ENCODE data around the gene RAB29.
"Not testable (repeated sequence)": the region's sequence is repeated elsewhere in the genome, so short reads cannot be mapped to it uniquely, and the experiment has no call there.

Gene RAB29, protein sequence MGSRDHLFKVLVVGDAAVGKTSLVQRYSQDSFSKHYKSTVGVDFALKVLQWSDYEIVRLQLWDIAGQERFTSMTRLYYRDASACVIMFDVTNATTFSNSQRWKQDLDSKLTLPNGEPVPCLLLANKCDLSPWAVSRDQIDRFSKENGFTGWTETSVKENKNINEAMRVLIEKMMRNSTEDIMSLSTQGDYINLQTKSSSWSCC

DNA sequence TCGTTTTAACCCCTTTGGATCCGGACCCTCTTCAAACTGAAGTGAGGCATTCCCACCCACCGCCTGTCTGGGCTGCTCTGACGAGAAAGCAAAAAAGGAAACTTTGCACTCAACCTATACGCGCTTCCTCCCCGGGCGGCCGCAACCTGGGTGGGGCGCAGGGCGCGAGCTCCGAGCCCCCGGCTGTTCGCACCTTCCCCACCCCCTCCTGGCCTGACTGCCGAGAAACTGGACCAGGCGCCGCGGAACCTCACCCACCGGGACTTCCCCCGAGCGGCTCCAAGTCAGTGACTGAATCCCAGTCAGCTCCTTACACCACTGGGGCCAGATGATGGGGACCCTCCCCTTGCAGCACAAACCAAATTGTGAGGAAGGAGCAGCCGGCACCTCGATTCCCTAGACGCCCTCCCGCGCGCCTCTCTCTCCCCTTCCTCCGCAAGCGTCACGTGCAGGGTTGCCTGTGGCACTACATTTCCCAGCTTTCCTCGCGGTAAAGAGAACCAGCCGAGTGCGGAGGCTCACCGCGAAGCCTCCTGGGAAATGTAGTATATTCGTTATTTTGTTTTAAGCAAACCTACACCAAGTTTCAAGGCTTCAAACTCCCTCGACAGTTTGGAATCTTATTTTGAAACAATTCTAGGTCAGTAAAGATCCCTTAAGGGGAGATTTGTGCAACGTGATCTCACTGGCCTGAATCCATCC lies at the start of gene RAB29:
Gene RAB29 (minus strand): TSS at position 468 of the 702 bp plus-strand sequence. CDS start 526 bp downstream, outside the sequence.
- peak; percentile 68 for DNase-seq (ENCODE audit: low spot score)

DNA sequence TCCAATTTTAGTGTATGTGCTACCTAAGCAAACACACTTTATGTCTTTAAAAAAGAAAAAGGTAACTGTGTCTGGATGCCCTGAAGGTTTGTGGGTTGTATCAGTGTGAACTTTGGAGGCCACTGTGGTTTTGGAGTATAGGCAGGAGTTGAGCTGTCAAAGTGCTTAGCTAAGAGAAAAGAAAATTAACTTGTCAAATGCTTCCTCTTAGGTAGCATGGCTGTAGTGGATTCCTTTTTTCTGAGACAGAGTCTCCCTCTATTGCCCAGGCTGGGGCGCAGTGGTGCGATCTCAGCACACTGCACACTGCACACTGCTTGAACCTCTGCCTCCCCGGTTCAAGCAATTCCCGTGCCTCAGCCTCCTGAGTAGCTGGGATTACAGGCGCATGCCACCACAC lies 48.9 kb upstream of the RAB29 start:
- DNase-seq (ENCODE audit: low spot score), result no peak

DNA sequence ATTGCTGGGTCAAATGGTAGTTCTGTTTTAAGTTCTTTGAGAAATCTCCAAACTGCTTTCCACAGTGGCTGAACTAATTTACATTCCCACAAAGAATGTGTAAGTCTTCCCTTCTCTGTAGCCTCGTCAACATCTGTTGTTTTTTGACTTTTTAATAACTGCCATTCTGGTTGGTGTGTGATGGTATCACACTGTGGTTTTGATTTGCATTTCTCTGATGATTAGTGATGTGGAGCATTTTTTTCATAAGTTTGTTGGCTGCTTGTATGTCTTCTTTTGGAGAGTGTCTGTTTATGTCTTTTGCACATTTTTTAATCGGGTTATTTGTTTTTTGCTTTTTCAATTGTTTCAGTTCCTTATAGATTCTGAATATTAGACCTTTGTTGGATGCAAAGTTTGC lies 48.0 kb upstream of the RAB29 start:
- not testable (repeated sequence) for DNase-seq (ENCODE audit: low spot score)

DNA sequence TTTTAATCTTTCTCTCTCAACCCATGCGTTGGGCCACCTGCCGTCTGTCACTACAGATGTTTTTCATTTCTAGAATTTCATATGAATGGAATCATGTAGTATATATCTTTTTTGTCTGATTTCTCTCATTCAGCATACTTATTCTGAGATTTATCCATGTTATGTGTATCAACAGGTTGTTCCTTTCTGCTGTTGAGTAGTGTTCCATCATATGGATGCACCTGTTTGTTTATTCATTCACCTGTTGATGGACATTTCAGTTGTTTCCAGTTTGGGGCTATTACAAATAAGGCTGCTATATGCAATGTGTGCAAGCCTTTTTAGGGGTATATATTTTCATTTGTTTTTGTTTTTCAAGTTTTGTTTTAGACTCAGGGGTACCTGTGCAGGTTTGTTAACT lies 47.1 kb upstream of the RAB29 start:
- DNase-seq (ENCODE audit: low spot score), result no peak

DNA sequence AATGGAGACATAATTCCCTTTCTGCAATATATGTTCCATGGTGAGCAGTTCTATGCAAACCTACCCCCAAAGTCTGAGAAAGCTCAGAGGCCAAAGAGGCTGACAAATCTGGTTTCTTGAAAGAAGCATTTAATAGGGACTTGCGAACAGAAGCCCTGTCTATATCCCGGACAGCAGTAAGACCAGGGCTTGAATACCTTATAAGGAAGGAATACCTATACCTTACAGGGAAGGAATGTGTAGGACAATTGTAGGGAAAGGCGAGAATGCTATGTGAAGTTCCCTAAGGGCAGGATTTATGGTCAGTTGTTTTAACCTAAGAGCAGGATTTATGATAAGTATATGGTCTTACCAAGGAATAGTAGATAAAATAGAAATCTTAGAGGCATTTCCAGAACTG lies 42.7 kb upstream of the RAB29 start:
- DNase-seq (ENCODE audit: low spot score), result no peak

DNA sequence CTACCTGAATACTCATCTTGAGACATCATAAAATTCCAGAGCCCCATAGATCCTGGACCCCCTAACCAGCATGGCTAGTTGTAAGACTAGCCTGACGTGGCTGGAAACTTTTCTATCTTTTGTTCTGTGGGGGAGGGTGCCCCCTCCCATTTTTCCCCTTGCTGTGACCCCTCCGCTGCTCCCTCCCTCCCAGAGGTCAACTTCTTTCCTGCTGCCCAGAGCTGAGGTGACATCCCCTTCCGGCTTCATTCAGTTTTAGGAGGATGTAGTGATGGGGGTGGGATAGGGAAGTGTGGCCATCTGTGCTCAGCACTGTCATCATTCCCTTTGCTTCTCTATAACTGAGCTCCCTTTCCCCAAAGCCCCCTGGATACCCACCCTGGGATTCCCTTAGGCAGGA lies 42.1 kb upstream of the RAB29 start:
- no peak for DNase-seq (ENCODE audit: low spot score)

DNA sequence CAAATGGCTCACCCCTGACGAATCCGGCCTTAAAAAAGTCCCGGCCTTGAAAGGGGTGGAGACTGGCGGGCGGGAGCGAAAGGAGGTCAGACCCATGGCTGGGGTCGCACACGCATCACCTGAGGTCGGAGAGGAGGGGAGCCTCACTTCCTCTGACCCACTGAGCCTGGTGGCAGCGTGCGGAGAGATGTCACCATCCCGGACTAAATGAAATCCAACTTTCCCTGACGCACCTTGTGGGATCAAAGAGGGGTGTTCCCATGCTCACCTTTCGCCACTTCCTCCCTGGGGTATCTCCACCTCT lies 38.4 kb upstream of the RAB29 start:
- DNase-seq (ENCODE audit: low spot score), result no peak

DNA sequence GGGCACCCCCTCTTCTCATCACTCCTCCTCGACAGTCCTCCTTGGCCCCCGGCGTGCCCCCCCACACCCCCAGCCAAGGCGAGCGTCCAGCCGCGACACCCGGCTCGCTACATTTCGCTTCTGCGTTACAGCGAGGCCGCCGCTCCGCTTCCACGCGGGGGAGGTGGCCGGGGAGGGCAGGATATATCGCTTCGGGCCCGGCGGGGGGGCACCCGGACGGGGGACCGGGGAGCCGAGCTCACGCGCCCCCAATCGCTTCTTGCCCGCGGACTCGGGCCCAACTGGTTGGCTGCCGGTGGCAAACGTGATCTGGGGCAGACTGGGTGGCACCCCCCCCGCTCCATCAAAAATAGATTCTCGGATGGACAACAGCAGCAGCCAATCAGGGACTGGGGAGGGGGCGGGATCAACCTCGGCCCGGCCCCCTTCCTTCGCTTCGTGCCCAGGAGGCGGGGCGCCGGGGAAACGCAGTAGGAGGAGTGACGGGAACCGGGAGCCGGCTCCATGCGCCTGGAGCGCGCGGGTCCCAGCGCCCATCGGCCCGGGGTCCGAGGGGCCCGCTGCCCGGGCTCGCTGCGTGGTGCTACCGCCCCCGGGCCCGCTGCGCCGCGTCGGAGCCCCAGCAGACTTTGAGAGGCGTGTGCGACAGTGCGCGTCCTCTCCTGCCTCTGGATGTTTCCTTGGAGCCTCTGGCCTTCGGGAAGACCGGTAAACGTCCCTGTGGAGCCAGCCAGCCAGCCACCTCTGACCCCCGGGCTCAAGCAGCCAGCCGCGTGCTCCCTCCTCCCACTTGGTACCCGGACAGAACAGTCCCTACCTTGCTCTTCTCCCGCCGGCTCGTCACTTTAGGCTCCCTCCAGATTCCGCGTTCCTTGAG lies 37.8 kb upstream of the RAB29 start, which contains the start of gene SLC41A1:
Gene SLC41A1 (minus strand): TSS at position 321 of the 877 bp plus-strand sequence. CDS start 2,757 bp downstream, outside the sequence.
- peak; percentile 94 for DNase-seq (ENCODE audit: low spot score)

DNA sequence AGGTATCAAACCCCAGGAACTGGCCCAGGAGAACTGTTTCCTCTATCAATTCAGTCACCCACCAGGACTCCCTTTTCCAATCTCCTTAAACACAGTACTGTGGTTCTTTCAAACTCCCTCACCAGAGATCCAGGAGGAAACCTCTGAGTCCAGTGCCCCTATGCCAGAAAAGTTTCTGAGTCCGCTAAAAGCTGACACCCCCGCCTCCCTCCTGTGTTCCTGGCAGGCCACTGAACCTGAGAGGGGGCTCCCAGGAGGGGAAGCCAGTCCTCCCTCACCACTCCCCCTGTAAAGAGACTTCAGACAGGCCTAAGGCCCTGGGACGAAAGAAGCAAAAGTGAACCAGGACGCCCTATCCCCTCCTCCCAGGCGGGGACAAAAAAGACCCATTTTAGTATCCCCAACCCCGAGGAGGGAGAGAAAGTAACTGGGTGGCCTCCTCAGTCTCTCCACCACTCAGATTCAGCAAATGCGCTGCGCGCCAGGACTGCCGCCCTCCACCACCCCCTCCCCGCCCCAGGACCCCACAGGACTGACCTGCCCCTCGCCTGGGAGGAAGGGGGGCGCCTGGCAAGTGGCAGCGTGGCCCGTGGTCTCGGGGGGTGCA lies 37.1 kb upstream of the RAB29 start:
- peak; percentile 16 for DNase-seq (ENCODE audit: low spot score)

DNA sequence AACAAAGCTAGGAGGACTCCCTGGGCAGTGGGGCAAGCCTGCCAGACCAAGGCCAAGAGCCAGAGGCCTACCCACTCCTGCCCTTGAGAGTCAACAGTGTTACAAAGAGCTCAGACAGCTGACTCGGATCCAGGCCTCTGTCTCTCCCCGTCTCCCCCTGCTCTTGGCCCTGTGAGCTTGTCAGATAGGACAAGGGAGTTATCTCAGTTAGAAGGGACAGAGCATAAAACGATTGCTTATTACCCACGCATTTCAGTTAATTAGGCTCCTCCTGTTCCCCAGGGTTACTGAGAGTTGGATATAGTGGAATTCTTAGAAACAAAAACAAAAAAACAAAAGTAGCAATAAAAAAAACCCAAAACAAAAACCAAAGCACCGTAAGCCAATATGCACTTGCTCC lies 36.4 kb upstream of the RAB29 start:
- peak; percentile 55 for DNase-seq (ENCODE audit: low spot score)

DNA sequence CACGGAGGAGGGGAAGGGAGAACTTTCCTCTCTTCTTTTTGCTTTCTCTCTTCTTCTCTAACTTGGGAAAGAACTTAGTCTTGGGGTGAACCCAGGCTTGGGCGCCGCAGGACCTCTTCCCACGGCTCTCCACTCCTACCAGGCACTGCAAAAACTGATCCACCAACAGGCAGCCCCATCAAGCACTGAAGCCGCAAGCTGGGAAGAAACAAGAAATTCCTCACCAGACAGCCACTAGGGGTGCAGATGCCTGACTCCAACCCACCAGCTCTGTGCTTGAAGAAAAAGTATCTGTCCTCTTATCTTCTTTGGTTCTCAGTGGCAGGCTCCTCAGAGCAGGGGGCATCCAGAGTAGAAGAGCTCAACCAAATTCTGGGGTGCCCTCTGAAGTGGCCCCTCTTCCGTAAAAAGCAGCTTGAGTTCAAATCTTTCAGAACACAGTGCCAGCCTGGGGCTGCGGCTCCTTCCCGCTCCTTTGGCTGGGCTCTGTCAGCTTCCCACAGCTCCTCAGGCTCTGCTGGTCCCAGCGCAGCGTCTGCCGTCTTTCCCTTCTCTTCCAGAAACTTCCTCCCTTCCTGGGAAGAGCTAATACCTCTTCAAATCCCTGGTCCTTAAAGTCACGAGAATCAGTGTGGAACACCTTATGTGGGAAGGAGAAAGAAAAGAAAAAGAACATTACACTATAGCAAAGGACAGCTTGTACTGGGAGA lies 35.3 kb upstream of the RAB29 start:
- peak; percentile 23 for DNase-seq (ENCODE audit: low spot score)

DNA sequence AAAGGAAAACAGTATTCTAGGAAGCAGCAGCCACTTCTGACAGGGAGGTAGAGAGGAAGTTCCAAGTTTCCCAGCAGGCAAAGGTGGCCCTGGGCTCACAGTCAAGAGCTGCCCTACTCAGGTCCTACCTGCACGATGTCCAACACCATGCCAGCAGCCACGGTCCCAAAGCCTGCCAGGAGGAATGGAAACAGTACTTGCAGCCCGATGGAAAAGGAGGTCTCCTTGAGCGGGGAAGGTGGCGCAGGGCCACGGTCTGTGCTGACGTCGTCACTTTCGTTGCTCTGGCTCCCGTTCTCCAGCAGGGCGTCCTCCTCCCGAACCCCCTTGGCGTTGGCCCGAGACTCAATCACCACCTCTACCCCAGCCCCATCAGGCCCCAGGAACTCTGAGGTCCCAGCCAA lies 34.7 kb upstream of the RAB29 start:
- DNase-seq (ENCODE audit: low spot score), result no peak

DNA sequence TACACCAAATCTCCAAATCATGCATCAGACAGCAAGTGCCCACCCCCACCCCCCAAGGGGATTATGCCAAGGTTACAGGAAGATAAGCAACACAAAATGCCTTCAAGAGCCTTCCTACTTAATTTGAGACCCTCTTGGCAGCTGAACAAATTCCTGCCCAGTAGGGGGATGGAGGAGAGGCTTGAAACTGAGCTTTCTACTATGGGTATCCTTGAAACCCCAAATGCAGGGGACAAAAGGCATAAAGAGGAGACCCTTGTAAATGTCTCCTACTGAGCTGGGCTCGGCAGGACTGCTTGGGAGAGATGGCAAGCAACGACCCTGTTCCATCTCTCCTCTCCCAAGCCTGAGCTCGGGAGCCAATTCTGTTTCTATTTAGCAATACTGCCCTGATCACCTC lies 34.2 kb upstream of the RAB29 start:
- no peak for DNase-seq (ENCODE audit: low spot score)

DNA sequence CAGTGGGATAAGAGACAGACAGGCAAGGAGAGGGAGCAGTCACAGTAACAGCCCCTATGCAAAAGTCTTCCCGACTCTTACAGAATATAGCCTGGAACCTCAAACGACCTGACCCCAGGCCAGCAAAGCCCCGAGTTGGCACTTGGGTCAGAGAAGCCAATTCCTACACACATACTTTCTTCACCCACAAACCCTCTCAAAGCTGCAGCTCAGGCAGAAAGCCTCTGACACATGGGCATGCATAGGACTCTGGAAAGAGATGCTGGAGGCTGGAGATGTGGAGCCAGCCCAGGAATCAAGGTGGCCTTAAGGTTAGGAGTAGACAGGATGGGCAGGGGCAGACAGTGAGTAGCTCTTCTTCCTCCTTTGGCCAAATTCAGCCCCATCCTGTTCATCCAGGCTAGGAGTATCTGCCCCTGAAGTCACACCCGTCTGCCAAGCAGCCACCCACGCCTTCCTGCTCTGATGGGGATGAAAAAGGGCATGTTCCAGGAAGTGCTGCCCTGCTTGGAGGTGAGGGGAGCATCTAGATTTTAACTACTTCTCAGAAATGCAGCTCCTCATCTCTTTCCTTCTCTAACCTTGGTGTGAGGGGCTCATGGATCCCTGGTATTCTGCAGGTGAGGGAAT lies 29.9 kb upstream of the RAB29 start:
- no peak for DNase-seq (ENCODE audit: low spot score)

DNA sequence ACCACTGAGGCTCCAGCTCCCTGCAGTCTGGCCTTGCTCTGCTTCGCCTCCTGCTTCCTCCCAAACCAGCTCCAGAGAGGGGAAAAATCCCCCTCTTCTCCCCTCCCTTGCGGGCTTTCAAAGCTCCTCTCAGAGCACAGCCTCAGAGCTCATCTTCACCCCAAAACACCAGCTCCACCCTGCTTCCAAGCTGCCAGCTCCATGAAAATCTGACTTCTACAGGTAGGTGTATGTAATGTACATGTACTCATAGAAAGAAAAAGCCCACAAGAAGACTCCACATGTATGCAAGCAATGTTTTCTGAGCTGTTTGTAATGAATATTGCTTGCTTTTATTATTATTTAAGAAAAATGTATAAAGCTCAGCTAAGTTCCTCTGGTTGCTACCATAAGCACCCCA lies 29.3 kb upstream of the RAB29 start:
- DNase-seq (ENCODE audit: low spot score), result no peak

DNA sequence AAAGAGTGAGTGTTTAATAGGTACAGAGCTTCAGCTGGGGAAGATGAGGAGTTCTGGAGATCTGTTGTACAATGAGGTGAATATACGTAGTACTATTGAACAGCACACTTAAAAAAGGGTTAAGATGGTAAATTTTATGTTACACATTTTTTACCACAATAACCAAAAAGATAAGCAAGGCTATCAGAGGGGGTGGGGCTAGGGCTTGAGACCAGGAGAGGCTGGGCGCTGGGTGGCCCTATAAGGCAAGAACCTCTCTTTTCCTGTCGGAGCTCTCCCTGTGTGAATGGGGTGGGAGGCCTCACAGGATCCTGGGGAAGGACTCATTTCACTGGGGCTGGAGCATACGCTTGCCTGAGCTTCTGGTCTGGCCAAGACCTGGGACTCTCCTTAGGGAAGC lies 28.7 kb upstream of the RAB29 start:
- DNase-seq (ENCODE audit: low spot score), result no peak

DNA sequence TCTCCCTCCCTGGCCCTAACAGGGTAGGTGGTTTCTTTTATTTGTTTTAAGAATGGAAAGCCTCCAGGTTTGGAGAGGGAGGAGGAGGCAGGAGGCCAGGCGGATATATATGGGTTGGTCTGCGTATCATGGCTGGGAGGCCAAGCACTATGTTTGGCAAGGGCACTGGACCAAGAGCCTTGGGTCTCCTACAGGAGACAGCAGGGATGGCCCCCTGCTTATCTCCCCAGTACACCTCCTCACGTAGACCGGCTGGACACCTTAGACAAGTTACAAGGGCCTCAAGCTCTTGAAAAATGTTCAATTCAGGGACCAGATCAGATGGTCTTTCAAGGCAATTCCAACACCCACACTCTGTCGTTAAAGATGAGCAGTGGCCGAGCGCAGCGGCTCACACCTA lies 26.8 kb upstream of the RAB29 start:
- DNase-seq (ENCODE audit: low spot score), result no peak

DNA sequence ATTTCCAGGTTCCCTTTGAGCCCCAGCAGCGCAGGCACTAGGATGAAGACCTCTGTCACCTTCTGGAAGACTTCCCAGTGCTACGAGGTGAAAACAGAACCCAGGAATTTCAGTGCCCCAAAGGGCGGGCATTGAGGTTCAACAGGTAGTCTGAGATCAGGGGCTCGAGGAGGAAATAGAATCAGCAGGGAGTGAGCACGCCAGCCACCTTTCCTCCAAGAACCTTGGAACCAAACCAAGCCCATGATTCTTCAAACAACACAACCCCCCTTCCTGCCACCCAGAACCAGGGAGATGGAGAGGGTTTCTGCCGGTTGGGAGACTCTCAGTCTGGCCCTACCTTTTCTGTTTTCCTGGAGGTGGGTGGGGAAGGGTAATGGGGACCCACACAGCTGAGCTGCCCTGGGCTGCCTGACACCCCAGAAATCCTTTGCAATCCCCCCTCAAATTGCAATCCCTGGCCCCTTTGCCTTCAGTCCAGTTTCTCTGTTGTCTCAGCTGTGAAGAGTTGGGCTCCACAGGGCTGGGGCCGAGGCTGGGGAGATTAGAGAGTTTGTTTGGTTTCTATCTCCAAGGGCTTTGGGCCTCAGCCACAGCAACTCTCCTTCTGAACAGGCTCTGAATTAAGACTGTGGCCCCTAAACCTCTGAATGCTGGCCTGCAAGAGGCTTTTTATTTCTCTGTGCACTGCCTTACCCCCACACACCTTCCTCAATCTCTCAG lies 25.9 kb upstream of the RAB29 start:
- no peak for DNase-seq (ENCODE audit: low spot score)

DNA sequence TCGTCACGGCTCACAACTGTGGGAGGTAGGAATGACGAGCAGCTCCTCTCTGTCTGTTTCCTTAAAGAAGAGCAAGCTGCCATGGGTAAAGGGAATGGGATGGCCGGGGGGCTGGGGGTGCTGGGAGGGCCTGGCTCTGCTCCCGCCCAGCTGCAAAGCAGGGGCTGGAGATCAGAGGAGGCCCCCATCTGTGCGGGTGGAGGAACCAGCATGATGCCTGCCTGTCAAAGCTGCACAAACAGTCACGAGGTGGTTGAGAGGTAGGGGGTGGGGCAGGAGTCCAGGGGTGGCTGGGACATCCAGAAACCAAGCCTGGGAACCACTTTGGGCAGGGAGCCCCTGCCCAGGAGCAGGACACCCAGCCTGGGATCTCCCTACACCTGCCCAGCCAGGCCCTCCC lies 25.1 kb upstream of the RAB29 start:
- no peak for DNase-seq (ENCODE audit: low spot score)

DNA sequence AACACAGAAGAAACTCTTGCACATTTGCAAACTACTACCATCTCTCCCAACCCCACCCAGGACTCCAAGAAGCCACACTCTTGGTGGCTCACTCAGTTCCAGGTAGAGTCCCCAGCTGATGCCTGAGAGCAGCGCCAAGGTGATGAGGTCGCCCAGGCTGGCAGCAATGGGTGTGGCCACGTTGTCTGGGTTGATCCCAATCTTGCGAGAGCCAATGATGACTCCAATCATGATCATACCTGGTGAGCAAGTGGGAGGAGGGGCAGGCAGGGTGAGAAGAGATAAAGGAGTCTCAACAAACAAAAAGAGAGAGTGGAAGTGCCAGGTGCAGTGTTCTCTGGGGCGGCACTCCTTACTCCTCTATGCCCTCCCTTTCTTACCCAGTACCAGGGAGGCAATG lies 23.3 kb upstream of the RAB29 start:
- DNase-seq (ENCODE audit: low spot score), result no peak

DNA sequence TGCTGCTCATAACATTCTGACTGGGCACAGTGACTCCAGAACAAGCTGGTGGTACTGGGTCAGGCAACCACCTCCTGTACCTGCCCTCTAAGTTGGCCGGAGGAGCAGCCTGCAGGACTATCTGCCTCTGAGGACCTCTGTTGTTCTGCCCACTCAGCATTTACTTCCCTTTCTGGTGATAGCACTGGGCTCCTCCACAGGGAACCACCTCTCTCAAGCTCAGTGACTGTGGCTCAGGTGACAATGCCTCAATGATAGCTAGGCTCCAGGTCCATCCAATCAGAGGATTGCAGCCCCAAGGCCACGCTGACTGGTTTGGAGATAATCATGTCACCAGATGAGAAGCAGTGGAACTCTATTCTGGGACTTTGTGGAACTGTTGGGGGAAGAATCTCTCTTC lies 21.9 kb upstream of the RAB29 start:
- DNase-seq (ENCODE audit: low spot score), result no peak

Measured in hematopoietic multipotent progenitor cell treated with erythropoietin and hydrocortisone succinate and interleukin-3 and kit ligand, for 15 days (in vitro differentiated cells).